Heart right ventricle (tissue), 16 donors: ENCODE results near the gene ADAM33. TPM values are rescaled to one million over a fixed set of nuclear protein-coding genes. Genes with fewer than 3 reads are reported as not detected.

Source experiments
- ATAC-seq, 8 donors: fragments of 200-7000 bp; cut with Tn5 transposase; one replicate each; pipeline ENCODE4 v1.9.1; 2020; ENCODE audit warnings: mild to moderate bottlenecking in 8 of 8, moderate library complexity in 8 of 8, moderate number of reproducible peaks in 1 of 8
- DNase-seq, 2 donors: peaks; one replicate each; pipeline ENCODE4 v3.0.0-alpha.2; 2020
- H3K27ac ChIP-seq, 10 donors: fragments of 200-600 bp; sonication (generic) in 2 of 10; one replicate each; pipeline versions ENCODE4 v1.5.0 to v1.8.0; 2020 to 2022; ENCODE audit warnings: mild to moderate bottlenecking in 3 of 10
- H3K27me3 ChIP-seq, 7 donors: fragments of 200-600 bp; one replicate each; pipeline ENCODE4 v1.8.0; 2021 to 2022; ENCODE audit warnings: mild to moderate bottlenecking in 2 of 7
- H3K36me3 ChIP-seq, 9 donors: fragments of 200-600 bp; sonication (generic) in 1 of 9; one replicate each; pipeline versions ENCODE4 v1.5.0 to v1.8.0; 2020 to 2022; ENCODE audit warnings: mild to moderate bottlenecking in 2 of 9
- H3K4me1 ChIP-seq, 9 donors: fragments of 200-600 bp; sonication (generic) in 1 of 9; one replicate each; pipeline versions ENCODE4 v1.5.0 to v1.8.0; 2020 to 2022; ENCODE audit warnings: mild to moderate bottlenecking in 4 of 9
- H3K4me3 ChIP-seq, 10 donors: fragments of 200-600 bp; sonication (generic) in 2 of 10; one replicate each; pipeline versions ENCODE4 v1.5.0 to v1.8.0; 2020 to 2022; ENCODE audit warnings: mild to moderate bottlenecking in 7 of 10, moderate library complexity in 2 of 10
- H3K9me3 ChIP-seq, 11 donors: fragments of 200-600 bp in 10 of 11; sonication (generic) in 2 of 11; one replicate each; pipeline versions ENCODE4 v1.5.0 to v1.8.0; 2013 to 2022; ENCODE audit warnings: mild to moderate bottlenecking in 2 of 11, control low read depth in 1 of 11, moderate library complexity in 1 of 11
- WGBS, 2 donors: extraction: QIAGEN DNeasy Blood & Tissue Kit; methylation state at CpG; one replicate each; pipeline ENCODE4 v1.1.7; 2013; ENCODE audit warnings: inconsistent platforms in 1 of 2; 5-methylcytosine and 5-hydroxymethylcytosine counted together
- intact Hi-C, 10 donors: fragments of 100-400 bp; cut with DNase I; formaldehyde crosslinking; loops; one replicate each; pipeline versions ENCODE4 v1.11.1 to v1.14.2; 2022
- polyA plus RNA-seq, 2 donors: library from polyadenylated mRNA; stranded (reverse); fragments of 200-250 nt; gene quantifications; one replicate each; pipeline ENCODE4 v1.2.3, GENCODE V29; 2013
- total RNA-seq, 10 donors: library from RNA; stranded (reverse); fragmentation: NEBNext Ultra II Directional in 3 of 10; extraction: Animal tissue kit (Norgen Biotek cat#: 25700) in 3 of 10; gene quantifications; one replicate each; pipeline versions ENCODE4 v1.2.1 to v1.2.4, GENCODE V29; 2021 to 2023
- TF ChIP-seq, protein P1 (sequence below), 9 donors: fragments of 200-600 bp; sonication (generic) in 2 of 9; IDR thresholded peaks; one replicate each; pipeline versions ENCODE4 v1.5.0 to v1.8.0; 2021 to 2022; ENCODE audit warnings: antibody characterized with exemption in 9 of 9, mild to moderate bottlenecking in 5 of 9, moderate library complexity in 1 of 9
- donor health status: Arrhythmogenic right ventricular cardiomyopathy.
- donor health status: ischemic (EF 13 %, LVEDD 7.1; RV severe dilation, severe dysfunction).
- donor health status: healthy with polysubstance abuse.
- donor health status: DM: no; HTN: yes; CAD: no.
- donor health status: DM: no; HTN: no; CAD: no.
- donor health status: ischemic (EF 25% LVEDD 6.9; RV normal size, moderate dysfunction).
- donor health status: ischemic (EF 25% LVEDD 5.7; RV mildly dilated, moderate dysfunction).
- donor health status: healthy.
- donor health status: DM: yes; HTN: yes; CAD: no.
- donor health status: Ischemic cardiomyopathy.
- donor health status: ischemic (EF 35%, LVEDD 5.7; RV mildly dilated, moderate dysfunction).
- donor health status: nonischemic (EF 11% LVEDD 7.7; RV severe dilation, severe dysfunction).
- donor health status: DM: yes; HTN: yes; CAD: no.
- donor health status: PGD.
- donor health status: ischemic (EF 29% LVEDD 5.4; RV normal size, mild dysfunction).
- donor health status: nonischemic (EF 23%, LVEDD 6.1; RV moderate dilation, normal function).

ADAM33 gene
- total and polyA plus RNA-seq, 12 donors = 1.6 to 71.8 (median 4.5) TPM

DNA sequence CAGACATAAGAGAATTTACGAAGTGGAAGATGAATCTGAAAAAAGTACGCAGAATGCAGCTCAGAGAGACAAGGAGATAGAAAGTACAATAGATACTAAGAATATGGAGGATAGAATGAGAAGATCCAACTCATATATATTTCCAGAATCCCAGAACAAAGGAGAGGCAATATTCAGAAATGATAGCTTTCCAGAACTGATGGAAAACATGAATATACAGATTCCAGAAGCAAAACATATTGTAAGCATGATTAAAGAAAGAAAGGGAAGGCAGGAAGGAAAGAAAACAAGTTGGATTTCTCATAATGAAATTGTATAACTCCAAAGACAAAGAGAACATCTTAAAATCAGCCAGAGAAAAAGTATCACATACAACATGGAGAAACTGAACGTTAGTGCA, 41.6 kb downstream of the ADAM33 start:
- Histone ChIP-seq H3K36me3 (peaks cover 0 to 76% (median 9%) of the 10 kb centered on the region in 9 donors), H3K27me3 (no peaks in the 10 kb centered on the region), H3K4me3 (no peak overlapping the region), H3K4me1 (no peaks in the 10 kb centered on the region), H3K27ac (no peak overlapping the region), H3K9me3 (no peaks in the 10 kb centered on the region)
- no peak for ATAC-seq
- TF ChIP-seq, protein P1, sequence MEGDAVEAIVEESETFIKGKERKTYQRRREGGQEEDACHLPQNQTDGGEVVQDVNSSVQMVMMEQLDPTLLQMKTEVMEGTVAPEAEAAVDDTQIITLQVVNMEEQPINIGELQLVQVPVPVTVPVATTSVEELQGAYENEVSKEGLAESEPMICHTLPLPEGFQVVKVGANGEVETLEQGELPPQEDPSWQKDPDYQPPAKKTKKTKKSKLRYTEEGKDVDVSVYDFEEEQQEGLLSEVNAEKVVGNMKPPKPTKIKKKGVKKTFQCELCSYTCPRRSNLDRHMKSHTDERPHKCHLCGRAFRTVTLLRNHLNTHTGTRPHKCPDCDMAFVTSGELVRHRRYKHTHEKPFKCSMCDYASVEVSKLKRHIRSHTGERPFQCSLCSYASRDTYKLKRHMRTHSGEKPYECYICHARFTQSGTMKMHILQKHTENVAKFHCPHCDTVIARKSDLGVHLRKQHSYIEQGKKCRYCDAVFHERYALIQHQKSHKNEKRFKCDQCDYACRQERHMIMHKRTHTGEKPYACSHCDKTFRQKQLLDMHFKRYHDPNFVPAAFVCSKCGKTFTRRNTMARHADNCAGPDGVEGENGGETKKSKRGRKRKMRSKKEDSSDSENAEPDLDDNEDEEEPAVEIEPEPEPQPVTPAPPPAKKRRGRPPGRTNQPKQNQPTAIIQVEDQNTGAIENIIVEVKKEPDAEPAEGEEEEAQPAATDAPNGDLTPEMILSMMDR (IDR thresholded peaks at IDR 0.05) = no peak
- DNase-seq = no peak
- 80 to 98% methylated on average over 3 of the region's 3 CpGs for WGBS, 2 donors
- intact Hi-C loops = no loop called here

DNA sequence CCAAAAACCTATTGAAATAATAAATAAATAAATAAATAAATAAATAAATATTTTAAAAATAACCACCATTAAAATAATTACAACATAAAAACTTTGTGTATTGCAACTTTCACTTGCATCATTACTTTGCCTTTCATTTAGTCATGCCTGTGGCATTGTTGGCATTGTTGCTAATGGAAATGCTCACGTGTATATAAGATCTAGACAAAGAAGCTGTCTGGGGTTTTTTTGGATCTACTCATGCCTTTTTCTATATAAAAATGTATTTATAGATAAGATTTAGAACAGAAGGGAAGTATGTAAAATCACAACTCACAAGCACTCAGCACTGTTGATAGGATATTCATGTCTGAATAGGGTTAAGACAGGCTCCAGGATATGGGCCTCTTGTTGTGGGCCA, 46.5 kb downstream of the ADAM33 start:
- Histone ChIP-seq H3K36me3 (peaks cover 0 to 46% (median 6%) of the 10 kb centered on the region in 9 donors), H3K4me3 (no peak overlapping the region), H3K27ac (no peak overlapping the region), H3K4me1 (no peaks in the 10 kb centered on the region), H3K27me3 (no peaks in the 10 kb centered on the region), H3K9me3 (no peaks in the 10 kb centered on the region)
- intact Hi-C loops = no loop called here
- TF ChIP-seq, protein P1 (IDR thresholded peaks at IDR 0.05) = no peak
- 94 to 99% methylated on average over 1 of the region's 1 CpG for WGBS, 2 donors
- no peak for ATAC-seq
- no peak for DNase-seq

DNA sequence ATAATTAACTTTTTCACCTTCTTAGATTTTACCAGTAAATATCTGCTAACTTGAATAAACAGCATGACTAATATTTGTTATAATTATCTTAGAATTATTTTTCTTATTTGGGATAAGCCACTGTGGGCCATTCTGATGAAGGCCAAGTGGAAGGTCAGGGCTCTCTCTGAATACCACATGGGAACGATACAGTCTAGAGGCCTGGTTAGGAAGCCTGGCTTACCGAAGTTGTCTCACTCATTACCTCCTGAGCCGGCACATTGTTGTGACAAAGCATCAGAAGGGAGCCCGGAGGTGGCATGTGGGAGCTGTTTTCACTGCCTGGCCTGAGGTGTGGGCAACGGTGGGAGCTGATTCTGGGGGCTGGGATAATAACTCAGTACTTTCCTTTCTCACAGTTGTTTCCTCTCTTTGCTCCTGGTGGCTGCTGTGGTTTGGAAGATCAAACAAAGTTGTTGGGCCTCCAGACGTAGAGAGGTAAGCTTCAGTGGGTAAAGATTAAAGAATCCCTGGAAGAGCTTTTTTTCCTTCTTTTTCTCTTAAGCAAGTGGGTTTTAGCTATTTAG, 47.8 kb downstream of the ADAM33 start:
- TF ChIP-seq, protein P1 (IDR thresholded peaks at IDR 0.05) = no peak
- WGBS, 2 donors = 74% methylated on average over 6 of the region's 6 CpGs
- H3K4me1 ChIP-seq = no peaks in the 10 kb centered on the region
- H3K9me3 ChIP-seq = no peaks in the 10 kb centered on the region
- intact Hi-C loops = no loop called here
- no peak overlapping the region for H3K4me3 ChIP-seq
- DNase-seq = no peak
- H3K36me3 ChIP-seq = peaks cover 0 to 45% (median 6%) of the 10 kb centered on the region in 9 donors
- H3K27me3 ChIP-seq = no peaks in the 10 kb centered on the region
- H3K27ac ChIP-seq = no peak overlapping the region
- no peak for ATAC-seq

DNA sequence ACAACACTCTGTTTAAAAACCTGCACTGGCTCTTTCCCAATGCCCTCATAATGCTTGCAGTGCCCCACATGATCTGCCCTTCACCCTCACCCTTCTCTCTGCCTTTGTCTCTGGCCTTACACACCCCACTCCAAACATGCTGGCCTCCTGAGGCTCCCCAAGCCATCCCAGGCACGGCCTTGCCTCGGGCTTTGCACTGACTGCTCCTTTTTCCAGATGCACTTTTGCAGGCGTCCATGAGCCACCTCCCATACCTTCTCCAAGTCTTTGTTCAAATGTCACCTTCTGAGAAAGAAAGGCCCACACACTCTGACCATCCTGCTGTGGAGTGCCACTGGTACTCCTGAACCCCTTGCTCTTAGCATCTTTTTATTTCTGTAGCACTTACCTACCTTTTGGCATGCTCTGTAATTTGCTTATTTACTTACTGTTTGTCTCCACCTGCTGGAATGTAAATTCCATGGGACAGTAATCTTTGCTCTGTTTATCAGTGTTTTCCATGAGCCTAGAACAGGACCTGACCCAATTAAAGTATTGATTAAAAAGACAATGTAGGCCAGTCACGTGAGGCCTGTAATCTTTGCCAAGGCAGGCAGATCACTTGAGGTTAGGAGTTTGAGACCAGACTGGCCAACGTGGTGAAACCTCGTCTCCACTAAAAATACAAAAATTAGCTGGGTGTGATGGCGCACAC, 49.4 kb downstream of the ADAM33 start:
- no peak for ATAC-seq
- Histone ChIP-seq H3K36me3 (peaks cover 0 to 52% (median 0%) of the 10 kb centered on the region in 9 donors), H3K27me3 (no peaks in the 10 kb centered on the region), H3K4me1 (no peaks in the 10 kb centered on the region), H3K27ac (no peak overlapping the region), H3K4me3 (no peak overlapping the region), H3K9me3 (no peaks in the 10 kb centered on the region)
- TF ChIP-seq, protein P1 (IDR thresholded peaks at IDR 0.05) = no peak
- DNase-seq = no peak
- intact Hi-C loops = no loop called here
- 79 to 95% methylated on average over 7 of the region's 7 CpGs for WGBS, 2 donors
